Activated CD4-positive, alpha-beta T cell treated with anti-CD3 and anti-CD28 coated beads, Interleukin-2, amount 50 U/mL, for 1 hour (primary cell): ENCODE data around the gene RASAL2.

Source experiments
- DNase-seq: peaks from one replicate; pipeline ENCODE4 v3.0.0-alpha.2; 2020

RASAL2 gene

GRCh38 chr1:178093951-178094738 lies at the start of gene RASAL2:
Gene RASAL2, plus strand, starts transcription at chr1:178094104. Its CDS starts 389 bp downstream, at chr1:178094493.
- DNase-seq: no peak

GRCh38 chr1:178046591-178047270 lies 47.2 kb upstream of the RASAL2 start:
- no peak for DNase-seq

- no peak for DNase-seq
Observed at GRCh38 chr1:178047403-178048093, 46.4 kb upstream of the RASAL2 start.

- no peak for DNase-seq
Observed at GRCh38 chr1:178048426-178048825, 45.5 kb upstream of the RASAL2 start.

- DNase-seq: no peak
Observed at GRCh38 chr1:178048883-178049282, 45.0 kb upstream of the RASAL2 start.

GRCh38 chr1:178050084-178050483 lies 43.8 kb upstream of the RASAL2 start:
- no peak for DNase-seq

- no peak for DNase-seq
Observed at GRCh38 chr1:178051071-178051470, 42.8 kb upstream of the RASAL2 start.

- no peak for DNase-seq
Observed at GRCh38 chr1:178052650-178053461, 41.0 kb upstream of the RASAL2 start.

- DNase-seq: no peak
Observed at GRCh38 chr1:178055093-178055492, 38.8 kb upstream of the RASAL2 start.

- DNase-seq: no peak
Observed at GRCh38 chr1:178055779-178056471, 38.0 kb upstream of the RASAL2 start.

- DNase-seq: no peak
Observed at GRCh38 chr1:178057141-178057765, 36.7 kb upstream of the RASAL2 start.

GRCh38 chr1:178057912-178058534 lies 35.9 kb upstream of the RASAL2 start:
- DNase-seq: no peak

GRCh38 chr1:178060789-178061556 lies 32.9 kb upstream of the RASAL2 start:
- no peak for DNase-seq

GRCh38 chr1:178061620-178062019 lies 32.3 kb upstream of the RASAL2 start:
- no peak for DNase-seq

GRCh38 chr1:178064191-178064821 lies 29.6 kb upstream of the RASAL2 start:
- DNase-seq: no peak

- no peak for DNase-seq
Observed at GRCh38 chr1:178065250-178065649, 28.7 kb upstream of the RASAL2 start.

- DNase-seq: no peak
Observed at GRCh38 chr1:178066296-178066907, 27.5 kb upstream of the RASAL2 start.

- no peak for DNase-seq
Observed at GRCh38 chr1:178066908-178067614, 26.8 kb upstream of the RASAL2 start.

GRCh38 chr1:178071811-178072210 lies 22.1 kb upstream of the RASAL2 start:
- DNase-seq: no peak
